ENCODE measurements around the gene RANBP9. TPM values are rescaled to one million over a fixed set of nuclear protein-coding genes. Genes with fewer than 3 reads are reported as not detected.

The RANBP9 gene
- total and polyA plus RNA-seq, 9 of the 15 experiments (the other 6 are each of a cell fraction or from before 2014, with no cell fraction given): 27.5 to 130 (median 61.5) TPM

- TF ChIP-seq MNT (conservative IDR thresholded peaks at IDR 0.05): peak; percentile 27 to 42; a peak in 1 of 4 replicates
- TF ChIP-seq SUPT5H (IDR thresholded peaks at IDR 0.05): 0 out of 2 replicates have a peak, but pooled peaks have one; percentile 35
- peak; percentile 51 for TF ChIP-seq ZNF592 (IDR thresholded peaks at IDR 0.05)
- TF ChIP-seq BRD9 (IDR thresholded peaks at IDR 0.05; ENCODE audit: low read depth, partially characterized antibody): peak; percentile 88
- peak; percentile 75 for TF ChIP-seq FOSL1 (tag; conservative IDR thresholded peaks at IDR 0.05)
- TF ChIP-seq ASH1L (IDR thresholded peaks at IDR 0.05; ENCODE audit: borderline replicate concordance, low read depth, partially characterized antibody): peak; percentile 17
- 0 out of 2 replicates have a peak, but pooled peaks have one; percentile 47 for TF ChIP-seq PHB2 (IDR thresholded peaks at IDR 0.05; ENCODE audit: low read depth)
- peak; percentile 84 for TF ChIP-seq TEAD4 (IDR thresholded peaks at IDR 0.05; ENCODE audit: low read length)
- TF ChIP-seq TEAD4 (CRISPR knock-in tag; IDR thresholded peaks at IDR 0.05; ENCODE audit: borderline replicate concordance): no peak
- TF ChIP-seq HNRNPK (IDR thresholded peaks at IDR 0.05; ENCODE audit: low read depth, low read length, poor library complexity, severe bottlenecking): no peak
- no peak for TF ChIP-seq ZNF75A (CRISPR knock-in tag; IDR thresholded peaks at IDR 0.05)
- no peak; the same call in 1 of the 2 replicates for TF ChIP-seq MXI1 (IDR thresholded peaks at IDR 0.05; ENCODE audit: low read depth, low read length)
- no peak for TF ChIP-seq CREB1 (IDR thresholded peaks at IDR 0.05)
- TF ChIP-seq CREB1 (CRISPR knock-in tag; IDR thresholded peaks at IDR 0.05): no peak
- no peak for TF ChIP-seq DEAF1 (CRISPR knock-in tag; IDR thresholded peaks at IDR 0.05)
- peak; percentile 39; the same call in 1 of the 2 replicates for TF ChIP-seq FOXJ2 (tag; IDR thresholded peaks at IDR 0.05)
- TF ChIP-seq VEZF1 (CRISPR knock-in tag; IDR thresholded peaks at IDR 0.05): peak; percentile 30; the same call in 1 of the 2 replicates
- peak; percentile 88 for TF ChIP-seq EP300 (IDR thresholded peaks at IDR 0.05; ENCODE audit: low read length)
- peak; percentile 100 for TF ChIP-seq MAFG (tag; conservative IDR thresholded peaks at IDR 0.05)
- peak; percentile 67 for TF ChIP-seq TAL1 (IDR thresholded peaks at IDR 0.05)
- TF ChIP-seq TRIM28 (IDR thresholded peaks at IDR 0.05): peak; percentile 91
These were observed 43.2 kb downstream of the RANBP9 start (continued) for GRCh38 chr6:13668291-13668928.

All from K562 (cell line).